HEK293T (cell line): ENCODE data around the gene LRRC36.

Experiments used
- CTCF ChIA-PET: fragments of 350-600 bp; formaldehyde crosslinking; extraction: SDS; loops from one replicate; lab custom pipeline; 2021; ENCODE audit warnings: antibody characterized with exemption, inconsistent platforms; lab: Yijun Ruan, JAX
- POLR2A ChIA-PET: fragments of 350-600 bp; formaldehyde crosslinking; extraction: SDS; loops from one replicate; lab custom pipeline; 2020; ENCODE audit warnings: antibody characterized with exemption, inconsistent platforms; lab: Yijun Ruan, JAX
- DNase-seq: peaks from one replicate; pipeline ENCODE4 v3.0.0; 2012; ENCODE audit warnings: mixed read lengths; ENCODE audit errors: extremely low spot score
- ARNT ChIP-seq: fragments of 450-650 bp; IDR thresholded peaks from 2 replicates; pipeline ENCODE4 v1.6.1; 2017; ENCODE audit warnings: mild to moderate bottlenecking
- BHLHE40 ChIP-seq: fragments of 450-650 bp; IDR thresholded peaks from 2 replicates; pipeline ENCODE4 v1.6.1; 2016; ENCODE audit warnings: mild to moderate bottlenecking, moderate library complexity, borderline replicate concordance
- CTBP1 ChIP-seq: fragments of 450-650 bp; IDR thresholded peaks from 2 replicates; pipeline ENCODE4 v1.6.1; 2016; ENCODE audit warnings: borderline replicate concordance
- ELF4 ChIP-seq: fragments of 450-650 bp; IDR thresholded peaks from 2 replicates; pipeline ENCODE4 v1.6.1; 2017; ENCODE audit warnings: antibody characterized with exemption
- FOXA1 ChIP-seq: fragments of 450-650 bp; IDR thresholded peaks from 2 replicates; pipeline ENCODE4 v1.6.1; 2016; ENCODE audit warnings: mild to moderate bottlenecking
- FOXK2 ChIP-seq: fragments of 450-650 bp; IDR thresholded peaks from 2 replicates; pipeline ENCODE4 v1.6.1; 2016; ENCODE audit warnings: mild to moderate bottlenecking
- FOXM1 ChIP-seq: fragments of 450-650 bp; IDR thresholded peaks from 2 replicates; pipeline ENCODE4 v1.6.1; 2017; ENCODE audit warnings: mild to moderate bottlenecking, borderline replicate concordance
- HDGF ChIP-seq: fragments of 450-650 bp; IDR thresholded peaks from 2 replicates; pipeline ENCODE4 v1.6.1; 2017; ENCODE audit warnings: antibody characterized with exemption, borderline replicate concordance
- L3MBTL2 ChIP-seq: fragments of 450-650 bp; conservative IDR thresholded peaks from 2 replicates; pipeline ENCODE4 v1.6.1; 2016; ENCODE audit warnings: mild to moderate bottlenecking
- LEF1 ChIP-seq: fragments of 450-650 bp; IDR thresholded peaks from 2 replicates; pipeline ENCODE4 v1.6.1; 2017; ENCODE audit warnings: mild to moderate bottlenecking, borderline replicate concordance
- NFRKB ChIP-seq: fragments of 450-650 bp; IDR thresholded peaks from 2 replicates; pipeline ENCODE4 v1.6.1; 2016; ENCODE audit warnings: mild to moderate bottlenecking, moderate library complexity
- SP1 ChIP-seq: fragments of 450-650 bp; IDR thresholded peaks from 2 replicates; pipeline ENCODE4 v1.6.1; 2017
- SUZ12 ChIP-seq: fragments of 450-650 bp; IDR thresholded peaks from 2 replicates; pipeline ENCODE4 v1.6.1; 2016; ENCODE audit warnings: mild to moderate bottlenecking
- TARDBP ChIP-seq: fragments of 450-650 bp; IDR thresholded peaks from 2 replicates; pipeline ENCODE4 v1.6.1; 2016
- ZNF384 ChIP-seq: fragments of 450-650 bp; IDR thresholded peaks from 2 replicates; pipeline ENCODE4 v1.6.1; 2016
- TF ChIP-seq, protein P1 (sequence below): fragments of 450-650 bp; IDR thresholded peaks from 2 replicates; pipeline ENCODE4 v1.6.1; 2016

The LRRC36 gene

DNA sequence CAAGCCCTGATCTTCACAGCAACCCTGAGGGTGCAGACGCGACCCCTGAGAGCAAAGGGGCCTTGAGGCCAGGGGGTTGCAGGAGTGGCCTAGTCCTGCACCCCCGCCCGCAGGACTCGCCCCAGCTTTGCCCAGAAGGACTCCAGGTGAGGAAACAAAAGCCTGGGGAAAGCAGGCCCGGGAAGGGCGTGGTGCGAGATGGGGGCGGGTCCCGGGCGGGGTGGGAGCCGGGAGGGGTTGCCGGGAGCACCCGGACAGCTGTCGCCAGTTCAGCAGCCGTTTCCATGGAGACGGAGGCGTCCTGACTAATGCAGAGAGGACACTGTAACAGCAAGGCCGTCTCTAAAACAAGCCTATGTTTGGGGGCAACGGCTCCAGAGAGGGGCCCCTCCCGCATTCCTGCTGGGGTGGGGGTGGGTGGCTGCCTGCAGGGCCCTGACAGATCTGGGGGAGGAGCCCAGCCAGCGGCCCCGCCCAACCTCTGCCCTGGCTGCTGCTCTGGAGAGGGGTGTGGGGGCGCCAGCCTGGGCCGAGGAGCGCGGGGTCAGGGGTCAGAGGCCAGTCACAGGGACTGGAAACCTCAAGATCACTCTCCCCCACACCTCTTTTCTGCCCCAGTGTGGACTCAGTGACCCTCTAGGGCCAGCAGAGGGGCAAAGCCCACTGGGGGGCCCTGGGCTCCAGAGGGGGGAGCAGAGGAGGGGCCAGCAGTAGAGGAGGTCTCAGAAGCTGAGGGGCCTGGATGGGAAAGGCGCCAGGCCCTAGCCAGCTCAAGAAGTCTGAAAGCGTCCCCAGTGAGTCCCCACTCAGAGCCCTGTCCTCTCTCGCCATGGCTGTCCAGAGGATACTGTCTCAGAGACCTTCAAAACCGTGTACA, 69.8 kb downstream of the LRRC36 start:
- TF ChIP-seq FOXK2 (no peak), ZNF384 (no peak), L3MBTL2 (no peak), HDGF (no peak), NFRKB (no peak), SUZ12 (no peak), CTBP1 (no peak), TARDBP (no peak), BHLHE40 (no peak), FOXA1 (no peak)
- TF ChIP-seq, protein P1, sequence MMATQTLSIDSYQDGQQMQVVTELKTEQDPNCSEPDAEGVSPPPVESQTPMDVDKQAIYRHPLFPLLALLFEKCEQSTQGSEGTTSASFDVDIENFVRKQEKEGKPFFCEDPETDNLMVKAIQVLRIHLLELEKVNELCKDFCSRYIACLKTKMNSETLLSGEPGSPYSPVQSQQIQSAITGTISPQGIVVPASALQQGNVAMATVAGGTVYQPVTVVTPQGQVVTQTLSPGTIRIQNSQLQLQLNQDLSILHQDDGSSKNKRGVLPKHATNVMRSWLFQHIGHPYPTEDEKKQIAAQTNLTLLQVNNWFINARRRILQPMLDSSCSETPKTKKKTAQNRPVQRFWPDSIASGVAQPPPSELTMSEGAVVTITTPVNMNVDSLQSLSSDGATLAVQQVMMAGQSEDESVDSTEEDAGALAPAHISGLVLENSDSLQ = no peak
- peak; percentile 43 for DNase-seq
- ChIA-PET POLR2A (no interaction called here), CTCF (interaction anchor here (0.7 kb wide), 1 partner anchor 11 kb away, joined by 4 read pairs; no protein-coding TSS in a partner anchor)

DNA sequence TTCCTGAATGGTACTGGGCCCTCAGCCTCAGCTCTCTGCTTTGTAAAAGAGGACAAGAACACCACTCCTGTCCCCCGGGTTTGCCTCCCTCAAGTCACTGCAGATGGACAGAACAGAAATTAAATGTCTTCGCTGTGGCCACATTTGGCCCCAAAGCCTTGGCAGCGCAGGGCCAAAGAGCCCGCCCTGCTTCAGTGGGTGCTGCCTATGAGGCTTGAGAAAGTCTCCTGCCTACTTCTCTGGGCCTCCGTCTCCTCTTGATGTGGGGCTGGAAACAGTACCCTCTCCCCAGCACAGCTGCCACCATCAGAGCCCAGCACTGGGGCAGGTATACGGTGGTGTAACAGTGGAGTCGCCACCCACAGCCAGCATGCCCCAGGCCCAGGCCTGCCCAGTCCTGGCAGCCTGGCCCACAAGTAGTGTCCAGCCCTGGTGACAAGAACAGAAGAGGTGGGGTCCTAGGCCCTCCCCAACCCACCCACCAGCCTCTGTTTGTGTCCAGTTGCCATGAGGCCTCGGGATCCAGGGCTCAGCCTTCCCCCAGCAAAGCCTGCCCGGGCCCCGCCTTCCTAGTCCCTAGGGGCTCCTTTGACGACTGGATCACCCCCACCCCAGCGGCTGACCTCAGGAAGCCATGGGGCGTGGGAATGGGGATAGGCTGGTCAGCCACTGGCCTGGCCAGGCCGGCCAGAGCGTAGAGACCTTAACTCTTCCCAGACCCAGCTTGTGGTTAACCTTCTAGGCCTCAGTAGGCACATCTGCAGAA, 70.6 kb downstream of the LRRC36 start:
- TF ChIP-seq ZNF384 (no peak), NFRKB (no peak), FOXM1 (no peak), LEF1 (no peak), BHLHE40 (no peak), L3MBTL2 (no peak), CTBP1 (no peak), SP1 (no peak), HDGF (no peak), ARNT (no peak), SUZ12 (no peak), TARDBP (no peak), ELF4 (no peak)
- TF ChIP-seq, protein P1 = no peak
- ChIA-PET POLR2A (no interaction called here), CTCF (no interaction called here)
- DNase-seq = no peak

- DNase-seq = no peak
- POLR2A ChIA-PET = no interaction called here
- no peak for TF ChIP-seq NFRKB
- TF ChIP-seq BHLHE40 = no peak
- no peak for TF ChIP-seq LEF1
- TF ChIP-seq ELF4 = no peak
- TF ChIP-seq, protein P1 = no peak
- CTCF ChIA-PET = no interaction called here
These were observed 71.4 kb downstream of the LRRC36 start for GRCh38 chr16:67397812-67398545.

DNA sequence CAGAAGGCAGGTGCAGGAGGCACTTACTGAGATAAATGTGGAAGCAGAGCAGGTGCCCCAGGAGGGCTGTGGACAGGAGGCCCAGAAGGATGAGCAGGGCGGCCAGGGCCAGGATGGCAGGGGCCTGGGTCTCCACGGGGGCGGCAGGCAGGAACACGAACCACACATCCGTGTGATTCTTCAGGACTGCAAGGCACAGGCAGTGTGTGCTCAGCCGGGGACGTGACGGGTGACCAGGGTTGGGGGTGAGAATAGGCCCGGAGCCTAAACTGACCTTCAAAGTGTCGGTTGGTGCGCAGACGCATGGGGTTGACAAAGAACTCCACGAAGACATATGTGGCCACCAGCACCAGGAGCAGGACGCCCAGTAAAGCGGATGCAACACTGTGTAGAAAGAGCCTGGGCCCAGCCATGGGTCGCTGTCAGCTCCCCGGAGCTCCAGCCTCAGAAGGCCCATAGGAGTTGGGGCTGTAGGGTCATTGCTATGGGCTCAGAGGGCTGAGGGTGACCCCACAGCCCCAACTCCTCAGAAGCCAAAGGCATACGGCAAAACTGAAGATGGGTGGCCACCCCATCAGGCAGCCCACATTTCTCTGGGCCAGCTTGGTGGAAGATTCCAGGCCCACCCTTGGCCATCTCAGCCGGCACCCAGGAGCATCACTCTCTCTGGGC, 72.1 kb downstream of the LRRC36 start:
- DNase-seq = no peak
- no peak for TF ChIP-seq CTBP1
- TF ChIP-seq ZNF384 = no peak
- no peak for TF ChIP-seq FOXA1
- TF ChIP-seq ELF4 = no peak
- no peak for TF ChIP-seq FOXM1
- TF ChIP-seq FOXK2 = no peak
- no peak for TF ChIP-seq ARNT
- no peak for TF ChIP-seq BHLHE40
- no peak for TF ChIP-seq SUZ12
- no peak for TF ChIP-seq L3MBTL2
- no peak for TF ChIP-seq SP1
- TF ChIP-seq TARDBP = no peak
- TF ChIP-seq NFRKB = no peak
- CTCF ChIA-PET = interaction anchor here (0.6 kb wide), 1 partner anchor 32 kb away, joined by 3 read pairs; no protein-coding TSS in a partner anchor
- POLR2A ChIA-PET = no interaction called here

- TF ChIP-seq ELF4 (no peak), LEF1 (no peak), BHLHE40 (no peak)
- DNase-seq = no peak
- ChIA-PET POLR2A (no interaction called here), CTCF (interaction anchor here (0.6 to 1.1 kb wide), 2 partner anchors 30 to 33 kb away, joined by 3 read pairs; no protein-coding TSS in a partner anchor)
These were observed 72.7 kb downstream of the LRRC36 start for GRCh38 chr16:67399218-67399733.
